ENCODE results near the gene CENPK. TPM values are rescaled to one million over a fixed set of nuclear protein-coding genes. Genes with fewer than 3 reads are reported as not detected.
"Not testable (repeated sequence)": the region's sequence is repeated elsewhere in the genome, so short reads cannot be mapped to it uniquely, and the experiment has no call there.

CENPK gene
- total RNA-seq, 1 donor from 2014 or later = 20.3 TPM

GRCh38 chr5:65506961-65507360 is 56.0 kb downstream of the CENPK start:
- no peak for DNase-seq

GRCh38 chr5:65489119-65489518 is 73.8 kb downstream of the CENPK start:
- DNase-seq = no peak

GRCh38 chr5:65488038-65488687 is 74.8 kb downstream of the CENPK start:
- DNase-seq = not testable (repeated sequence)

- not testable (repeated sequence) for DNase-seq
Observed at GRCh38 chr5:65486803-65487202, 76.2 kb downstream of the CENPK start.

- DNase-seq = no peak
Observed at GRCh38 chr5:65485405-65485804, 77.6 kb downstream of the CENPK start.

- DNase-seq = peak; percentile 65
Observed at GRCh38 chr5:65483546-65484346, 79.2 kb downstream of the CENPK start.

- DNase-seq = peak; percentile 70
Observed at GRCh38 chr5:65482736-65483545, 80.0 kb downstream of the CENPK start.

GRCh38 chr5:65482296-65482735 is 80.7 kb downstream of the CENPK start:
- DNase-seq = peak; percentile 68

GRCh38 chr5:65481635-65482295 is 81.2 kb downstream of the CENPK start, which contains the start of gene ADAMTS6:
Gene ADAMTS6 (minus strand): TSS chr5:65481920. CDS start chr5:65473673, 8,247 bp downstream.
- DNase-seq = peak; percentile 97

- DNase-seq = peak; percentile 44
Observed at GRCh38 chr5:65481171-65481581, 81.8 kb downstream of the CENPK start.

- DNase-seq = peak; percentile 48
Observed at GRCh38 chr5:65480306-65480865, 82.6 kb downstream of the CENPK start.

- no peak for DNase-seq
Observed at GRCh38 chr5:65479527-65479926, 83.4 kb downstream of the CENPK start.

GRCh38 chr5:65478336-65478735 is 84.6 kb downstream of the CENPK start:
- DNase-seq = no peak

- DNase-seq = no peak
Observed at GRCh38 chr5:65475895-65476294, 87.1 kb downstream of the CENPK start.

- no peak for DNase-seq
Observed at GRCh38 chr5:65475336-65475735, 87.6 kb downstream of the CENPK start.

- DNase-seq = no peak
Observed at GRCh38 chr5:65474130-65474711, 88.7 kb downstream of the CENPK start.

GRCh38 chr5:65468633-65469032 is 94.3 kb downstream of the CENPK start:
- DNase-seq = no peak
